Activated CD4-positive, alpha-beta T cell treated with anti-CD3 and anti-CD28 coated beads for 4 hours (primary cell): ENCODE measurements around the gene RGS17.
"Not testable (repeated sequence)": the region's sequence is repeated elsewhere in the genome, so short reads cannot be mapped to it uniquely, and the experiment has no call there.

Experiments used
- DNase-seq, 2 donors: peaks; one replicate each; pipeline ENCODE4 v3.0.0-alpha.2; 2020

Gene RGS17

GRCh38 chr6:153123801-153124200 lies 7.3 kb downstream of the RGS17 start:
- DNase-seq, result no peak

- DNase-seq, result no peak
These were observed 9.8 kb downstream of the RGS17 start for GRCh38 chr6:153121311-153121710.

- DNase-seq, result no peak
These were observed 12.8 kb downstream of the RGS17 start for GRCh38 chr6:153117986-153118879.

GRCh38 chr6:153111082-153111481 lies 20.0 kb downstream of the RGS17 start:
- not testable (repeated sequence) for DNase-seq

GRCh38 chr6:153110612-153111011 lies 20.5 kb downstream of the RGS17 start:
- not testable (repeated sequence) for DNase-seq

GRCh38 chr6:153108315-153108714 lies 22.8 kb downstream of the RGS17 start:
- no peak for DNase-seq

- no peak for DNase-seq
These were observed 25.1 kb downstream of the RGS17 start for GRCh38 chr6:153106021-153106420.

GRCh38 chr6:153104220-153104619 lies 26.9 kb downstream of the RGS17 start:
- no peak for DNase-seq

- DNase-seq, result no peak
These were observed 27.8 kb downstream of the RGS17 start for GRCh38 chr6:153103319-153103655.

- no peak for DNase-seq
These were observed 28.3 kb downstream of the RGS17 start for GRCh38 chr6:153102605-153103318.

GRCh38 chr6:153101461-153101860 lies 29.6 kb downstream of the RGS17 start:
- DNase-seq, result no peak

GRCh38 chr6:153099636-153100035 lies 31.4 kb downstream of the RGS17 start:
- DNase-seq, result no peak

- DNase-seq, result no peak
These were observed 34.3 kb downstream of the RGS17 start for GRCh38 chr6:153096792-153097191.

- DNase-seq, result no peak
These were observed 35.1 kb downstream of the RGS17 start for GRCh38 chr6:153096031-153096430.

GRCh38 chr6:153092082-153093013 lies 38.7 kb downstream of the RGS17 start:
- DNase-seq, result no peak

GRCh38 chr6:153090241-153090930 lies 40.7 kb downstream of the RGS17 start:
- DNase-seq, result no peak

GRCh38 chr6:153088796-153089195 lies 42.3 kb downstream of the RGS17 start:
- DNase-seq, result no peak

- no peak for DNase-seq
These were observed 43.6 kb downstream of the RGS17 start for GRCh38 chr6:153087436-153087835.

- no peak for DNase-seq
These were observed 44.7 kb downstream of the RGS17 start for GRCh38 chr6:153086225-153086990.

- no peak for DNase-seq
These were observed 45.8 kb downstream of the RGS17 start for GRCh38 chr6:153085239-153085638.

GRCh38 chr6:153084393-153084792 lies 46.7 kb downstream of the RGS17 start:
- no peak for DNase-seq

GRCh38 chr6:153083869-153084268 lies 47.2 kb downstream of the RGS17 start:
- no peak for DNase-seq
